Effector memory CD8-positive, alpha-beta T cell (primary cell): ENCODE data around the gene RIOK3.

Experiments
- ATAC-seq: fragments of 150-1000 bp; cut with Tn5 transposase; replicated peaks from 2 replicates; pipeline ENCODE4 v1.10.0; 2021; ENCODE audit warnings: mild to moderate bottlenecking, moderate library complexity
- DNase-seq, 3 experiments: peaks; one replicate each; pipeline ENCODE4 v3.0.0; 2021
- H3K27ac Mint-ChIP-seq, 2 donors: one replicate each; pipeline ENCODE4 v1.8.0; 2022; ENCODE audit warnings: mild to moderate bottlenecking in 2 of 2, mixed read lengths in 2 of 2, moderate library complexity in 2 of 2
- H3K27me3 Mint-ChIP-seq, 2 donors: one replicate each; pipeline ENCODE4 v1.8.0; 2022; ENCODE audit warnings: mixed read lengths in 2 of 2
- H3K36me3 Mint-ChIP-seq: one replicate; pipeline ENCODE4 v1.8.0; 2022; ENCODE audit warnings: mild to moderate bottlenecking, moderate library complexity, mixed read lengths; ENCODE audit not compliant: insufficient read depth
- H3K4me1 Mint-ChIP-seq, 2 donors: one replicate each; pipeline ENCODE4 v1.8.0; 2022; ENCODE audit warnings: low read depth in 2 of 2, mixed read lengths in 2 of 2
- H3K4me3 Mint-ChIP-seq, 2 donors: one replicate each; pipeline ENCODE4 v1.8.0; 2022; ENCODE audit warnings: mild to moderate bottlenecking in 2 of 2, mixed read lengths in 2 of 2, moderate library complexity in 2 of 2
- H3K9me3 Mint-ChIP-seq, 2 donors: one replicate each; pipeline ENCODE4 v1.8.0; 2022; ENCODE audit warnings: mixed read lengths in 2 of 2

The RIOK3 gene

DNA sequence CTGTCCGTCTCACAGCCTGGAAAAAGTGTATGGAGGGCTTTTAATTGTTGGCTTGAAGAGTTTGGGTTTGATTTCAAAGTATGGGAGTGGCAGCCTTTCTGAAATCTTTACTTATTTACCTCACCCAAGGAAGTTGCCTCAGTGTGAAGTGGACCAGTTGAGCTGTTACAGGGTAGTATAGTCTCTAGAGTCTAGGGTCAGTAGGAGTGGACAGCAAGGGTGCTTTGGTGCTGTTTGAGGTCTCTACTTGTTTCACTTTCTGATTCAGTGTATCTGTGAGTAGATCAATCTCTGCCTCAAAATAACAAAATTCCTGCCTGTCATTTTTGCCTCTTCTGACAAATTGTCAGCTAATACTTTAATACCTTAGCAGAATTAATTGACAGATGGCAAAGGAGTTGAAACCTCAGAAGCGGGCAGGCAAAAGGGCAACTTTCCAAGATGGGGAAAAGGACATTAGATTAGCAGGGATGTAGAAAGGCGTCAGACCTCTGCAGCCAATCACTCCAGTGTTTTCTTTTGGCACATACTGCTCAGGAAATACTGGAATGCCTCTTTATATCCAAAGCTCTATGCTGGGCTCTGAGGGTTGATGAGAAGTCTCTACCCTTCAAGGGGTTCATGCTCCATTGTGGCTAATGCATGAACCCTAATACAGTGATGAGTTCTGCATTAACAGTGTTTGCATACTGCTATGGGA is 5.9 kb downstream of the RIOK3 start:
- Mint-ChIP-seq H3K27ac (peak overlapping the region; percentile 61 to 70), H3K4me1 (peaks cover 50 to 68% of the 10 kb centered on the region in 2 donors)
- no peak for ATAC-seq

DNA sequence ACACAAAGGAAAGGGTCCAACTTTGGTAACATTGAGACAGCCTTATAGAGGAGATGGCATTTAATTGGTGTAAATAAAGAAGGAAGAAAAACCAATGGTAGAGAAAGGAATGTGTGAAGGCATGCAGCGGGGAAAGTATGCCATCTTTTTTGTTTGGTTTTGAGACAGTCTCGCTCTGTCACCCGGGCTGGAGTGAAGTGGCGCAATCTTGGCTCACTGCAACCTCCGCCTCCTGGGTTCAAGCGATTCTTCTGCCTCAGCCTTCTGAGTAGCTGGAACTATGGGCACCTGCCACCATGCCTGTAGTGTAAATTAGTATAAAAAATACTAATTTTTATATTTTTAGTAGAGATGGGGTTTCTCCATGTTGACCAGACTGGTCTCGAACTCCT is 6.4 kb downstream of the RIOK3 start:
- DNase-seq (no peak), ATAC-seq (no peak)
- H3K4me1 Mint-ChIP-seq, result peaks cover 50 to 62% of the 10 kb centered on the region in 2 donors
- no peaks in the 10 kb centered on the region for H3K27me3 Mint-ChIP-seq
- H3K9me3 Mint-ChIP-seq, result no peaks in the 10 kb centered on the region
- peak overlapping the region; percentile 61 to 70 for H3K27ac Mint-ChIP-seq
- peak overlapping the region; percentile 23 to 49 for H3K4me3 Mint-ChIP-seq
- H3K36me3 Mint-ChIP-seq, result peaks cover 52% of the 10 kb centered on the region

More for the DNA sequence above, 5.9 kb downstream of the RIOK3 start:
- Mint-ChIP-seq H3K36me3 (peaks cover 47% of the 10 kb centered on the region), H3K9me3 (no peaks in the 10 kb centered on the region), H3K4me3 (peak overlapping the region; percentile 23 to 49), H3K27me3 (no peaks in the 10 kb centered on the region)
- DNase-seq, result no peak

DNA sequence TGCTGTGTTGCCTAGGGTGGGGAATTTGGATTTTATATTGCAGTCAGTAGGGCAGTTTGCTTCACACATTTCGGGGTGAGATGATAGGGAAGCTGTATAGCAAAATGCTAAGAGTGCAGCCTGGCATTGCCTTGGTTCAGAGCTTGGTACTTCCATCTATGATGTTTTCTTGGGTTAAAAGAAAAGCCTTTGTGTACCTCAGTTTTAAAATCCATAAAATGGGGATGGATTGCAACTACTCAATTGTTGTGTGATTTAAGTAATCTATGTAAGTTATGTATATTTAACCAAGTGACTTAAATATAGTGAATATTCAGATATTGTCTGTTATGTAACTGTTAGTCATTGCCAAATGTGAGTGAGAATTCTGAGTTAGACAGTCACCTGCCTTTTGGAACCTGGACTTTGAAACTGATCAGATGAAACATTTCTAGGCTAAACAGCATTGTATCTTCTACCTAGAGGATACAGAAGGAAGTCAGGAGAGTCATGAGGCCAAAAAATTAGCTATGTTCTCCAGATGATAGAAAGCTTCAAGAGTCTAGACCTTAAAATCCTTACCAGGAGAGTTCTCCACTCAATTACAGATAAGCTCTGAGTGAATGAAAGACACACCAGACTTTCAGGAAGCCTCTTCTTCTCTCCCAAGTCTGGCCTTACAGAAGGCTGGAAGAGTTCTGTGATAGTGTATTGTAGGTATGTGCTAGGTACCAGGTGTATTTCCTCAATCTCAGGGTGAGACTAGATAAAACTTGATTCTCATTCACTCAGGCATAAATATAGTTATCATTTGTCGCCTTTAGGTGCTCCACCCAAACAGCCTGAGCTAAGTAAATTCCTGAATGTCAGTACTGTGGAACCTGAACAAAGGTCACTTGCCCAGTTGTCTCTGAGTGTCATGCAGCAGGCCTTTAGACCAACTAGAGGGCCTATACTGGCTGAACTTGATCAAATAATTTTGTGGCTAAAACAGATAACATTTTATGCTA is 7.5 kb downstream of the RIOK3 start:
- peaks cover 55% of the 10 kb centered on the region for H3K36me3 Mint-ChIP-seq
- no peak for ATAC-seq
- no peak for DNase-seq
- H3K27me3 Mint-ChIP-seq, result no peaks in the 10 kb centered on the region
- peak overlapping the region; percentile 70 to 92 for H3K27ac Mint-ChIP-seq
- peak overlapping the region in 1 of 2 donors; percentile 15 for H3K4me3 Mint-ChIP-seq
- H3K9me3 Mint-ChIP-seq, result no peaks in the 10 kb centered on the region
- H3K4me1 Mint-ChIP-seq, result peaks cover 47 to 53% of the 10 kb centered on the region in 2 donors

DNA sequence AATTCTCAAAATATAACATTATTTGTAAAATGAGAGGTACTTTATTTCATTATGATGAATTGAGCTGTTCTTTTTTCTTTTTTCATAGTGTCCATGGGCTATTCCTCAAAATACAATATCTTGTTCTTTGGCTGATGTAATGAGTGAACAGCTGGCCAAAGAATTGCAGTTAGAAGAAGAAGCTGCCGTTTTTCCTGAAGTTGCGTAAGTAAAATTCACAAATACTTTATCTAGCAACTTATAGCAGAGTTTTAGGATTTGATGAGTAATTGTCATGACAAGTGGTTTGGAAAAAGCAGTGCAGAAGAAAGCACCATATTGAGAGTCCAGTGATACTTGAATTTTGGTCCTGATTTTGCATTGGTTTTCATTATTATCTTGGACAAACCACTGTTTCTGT is 9.8 kb downstream of the RIOK3 start:
- H3K36me3 Mint-ChIP-seq, result peaks cover 66% of the 10 kb centered on the region
- ATAC-seq (no peak), DNase-seq (no peak)
- peaks cover 37 to 38% of the 10 kb centered on the region in 2 donors for H3K4me1 Mint-ChIP-seq
- H3K27me3 Mint-ChIP-seq, result no peaks in the 10 kb centered on the region
- no peak overlapping the region for H3K27ac Mint-ChIP-seq
- no peak overlapping the region for H3K4me3 Mint-ChIP-seq
- H3K9me3 Mint-ChIP-seq, result no peaks in the 10 kb centered on the region

DNA sequence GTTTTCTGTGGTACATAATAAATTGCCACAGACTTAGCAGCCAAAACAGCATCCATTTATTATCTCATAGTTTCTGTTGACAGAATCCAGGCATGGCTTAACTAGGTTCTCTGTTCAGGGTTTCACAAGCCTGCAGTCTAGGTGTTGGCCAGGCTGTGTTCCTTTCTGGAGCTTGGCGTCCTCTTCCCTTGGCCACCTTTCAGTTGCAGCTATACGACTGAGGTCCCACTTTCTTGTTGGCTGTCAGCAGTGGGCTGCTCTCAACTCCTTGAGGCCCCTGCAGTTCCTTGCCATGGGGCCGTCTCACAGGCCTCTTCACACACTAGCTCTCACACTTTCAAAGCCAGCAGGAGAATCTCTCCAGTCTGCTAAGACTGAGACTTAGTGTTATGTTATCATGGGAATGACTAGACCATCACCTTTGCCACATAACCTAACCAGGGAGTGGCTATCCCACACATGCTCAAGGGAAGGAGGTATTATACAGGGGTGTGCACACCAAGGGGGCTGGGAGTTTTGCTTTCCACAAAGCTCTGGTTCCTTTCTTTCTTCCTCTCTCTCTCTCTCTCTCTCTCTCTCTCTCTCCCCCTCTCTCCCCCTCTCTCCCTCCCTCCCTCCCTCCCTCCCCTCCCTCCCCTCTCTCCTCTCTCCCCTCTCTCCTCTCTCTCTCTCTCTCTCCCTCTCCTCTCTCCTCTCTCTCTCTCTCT is 15.8 kb downstream of the RIOK3 start:
- H3K4me1 Mint-ChIP-seq, result no peaks in the 10 kb centered on the region

DNA sequence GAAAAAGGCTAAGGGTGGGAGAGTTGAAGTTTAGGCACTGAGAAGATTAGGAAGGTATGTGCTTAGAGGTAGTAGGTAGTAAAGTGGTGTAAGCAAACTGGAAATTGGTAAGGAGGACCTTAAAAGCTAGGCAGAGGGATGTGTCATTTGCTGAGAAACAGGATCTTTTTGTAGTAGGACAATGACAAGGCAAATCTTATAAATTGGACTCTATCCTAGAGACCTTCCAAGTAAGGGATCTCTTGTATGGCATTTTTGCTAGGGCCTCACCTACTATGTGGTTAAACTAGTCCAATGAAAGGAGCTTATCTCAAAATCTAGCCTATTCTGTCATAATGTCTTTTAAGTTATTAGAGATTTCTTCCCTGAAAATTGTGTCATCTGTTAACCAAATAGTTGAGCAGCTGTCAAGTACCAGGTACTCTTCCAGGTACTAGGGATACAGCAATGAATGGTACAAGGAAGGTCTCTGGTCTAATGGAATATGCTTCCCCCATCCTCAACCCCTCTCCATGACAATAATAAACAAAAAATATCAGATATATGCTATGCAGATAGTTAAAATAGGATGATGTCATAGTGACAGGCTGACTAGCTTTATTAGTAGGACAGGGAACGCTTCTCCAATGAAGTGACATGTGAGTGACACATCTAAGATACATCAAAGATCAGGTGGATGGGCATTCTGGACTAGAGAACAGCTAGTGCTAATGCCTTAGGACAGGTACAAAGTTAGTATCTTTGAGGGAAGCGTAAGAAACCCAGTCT is 17.7 kb downstream of the RIOK3 start:
- no peak overlapping the region for H3K27ac Mint-ChIP-seq
- H3K4me1 Mint-ChIP-seq, result no peaks in the 10 kb centered on the region
- no peak overlapping the region for H3K4me3 Mint-ChIP-seq
- DNase-seq (no peak), ATAC-seq (no peak)
- peaks cover 66% of the 10 kb centered on the region for H3K36me3 Mint-ChIP-seq
- no peaks in the 10 kb centered on the region for H3K9me3 Mint-ChIP-seq
- H3K27me3 Mint-ChIP-seq, result no peaks in the 10 kb centered on the region

More for the DNA sequence above, 15.8 kb downstream of the RIOK3 start:
- Mint-ChIP-seq H3K4me3 (peak overlapping the region; percentile 41 to 63), H3K27ac (peak overlapping the region in 1 of 2 donors; percentile 86), H3K27me3 (no peaks in the 10 kb centered on the region), H3K36me3 (peaks cover 68% of the 10 kb centered on the region), H3K9me3 (no peaks in the 10 kb centered on the region)
- ATAC-seq, result no peak
- no peak for DNase-seq

DNA sequence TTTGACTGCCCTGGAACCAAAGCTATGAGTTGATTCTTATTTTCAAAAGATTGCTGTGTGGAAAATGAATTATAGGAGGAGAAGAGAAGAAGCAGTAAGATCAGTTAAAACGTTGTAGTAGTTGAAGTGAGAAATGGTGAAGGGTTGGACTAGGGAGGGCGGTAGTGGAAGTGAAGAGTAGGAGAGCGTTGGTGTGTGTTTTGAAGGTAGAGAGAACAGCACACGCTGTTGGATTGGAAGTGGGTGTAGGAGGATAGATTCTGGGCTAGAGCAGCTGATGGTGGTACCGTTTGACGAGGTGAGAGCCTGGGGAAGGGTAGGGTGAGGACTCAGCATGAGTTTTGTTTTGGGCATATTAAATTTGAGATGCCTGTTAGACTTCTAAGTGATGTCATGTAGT is 18.4 kb downstream of the RIOK3 start:
- H3K9me3 Mint-ChIP-seq, result no peaks in the 10 kb centered on the region
- H3K27ac Mint-ChIP-seq, result no peak overlapping the region
- ATAC-seq (no peak), DNase-seq (no peak)
- H3K36me3 Mint-ChIP-seq, result peaks cover 66% of the 10 kb centered on the region
- no peaks in the 10 kb centered on the region for H3K4me1 Mint-ChIP-seq
- no peaks in the 10 kb centered on the region for H3K27me3 Mint-ChIP-seq
- no peak overlapping the region for H3K4me3 Mint-ChIP-seq

DNA sequence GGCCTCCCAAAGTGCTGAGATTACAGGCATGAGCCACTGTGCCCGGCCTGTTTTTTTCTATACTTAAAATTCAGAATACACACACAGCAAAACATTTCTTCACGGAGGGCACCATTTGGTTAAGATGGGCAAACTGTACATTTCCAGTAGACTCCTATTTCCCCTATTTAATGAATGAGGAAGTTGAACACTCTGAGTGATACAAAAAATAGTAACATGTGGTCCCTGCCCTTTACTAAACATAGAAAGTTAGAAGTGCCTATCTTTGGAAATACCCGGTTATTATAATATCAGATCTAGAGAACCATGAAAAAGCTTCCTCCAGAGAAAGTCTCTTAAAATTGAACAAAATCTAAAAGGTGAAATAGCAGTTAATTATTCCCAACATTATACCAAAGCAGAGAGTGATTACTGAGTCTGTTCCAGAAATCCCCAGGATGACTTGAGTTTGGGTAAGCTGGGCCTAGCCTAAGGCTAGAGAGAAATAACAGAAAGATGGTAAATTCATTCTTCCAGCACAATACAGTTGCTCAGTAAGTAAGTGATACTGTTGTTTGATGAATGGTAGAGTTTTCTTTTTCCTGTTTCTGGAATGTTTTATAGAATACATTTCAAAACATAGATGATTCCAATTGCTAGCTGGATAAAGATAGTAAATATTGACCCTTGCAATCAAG is 26.9 kb downstream of the RIOK3 start:
- peak; percentile 26 for ATAC-seq

DNA sequence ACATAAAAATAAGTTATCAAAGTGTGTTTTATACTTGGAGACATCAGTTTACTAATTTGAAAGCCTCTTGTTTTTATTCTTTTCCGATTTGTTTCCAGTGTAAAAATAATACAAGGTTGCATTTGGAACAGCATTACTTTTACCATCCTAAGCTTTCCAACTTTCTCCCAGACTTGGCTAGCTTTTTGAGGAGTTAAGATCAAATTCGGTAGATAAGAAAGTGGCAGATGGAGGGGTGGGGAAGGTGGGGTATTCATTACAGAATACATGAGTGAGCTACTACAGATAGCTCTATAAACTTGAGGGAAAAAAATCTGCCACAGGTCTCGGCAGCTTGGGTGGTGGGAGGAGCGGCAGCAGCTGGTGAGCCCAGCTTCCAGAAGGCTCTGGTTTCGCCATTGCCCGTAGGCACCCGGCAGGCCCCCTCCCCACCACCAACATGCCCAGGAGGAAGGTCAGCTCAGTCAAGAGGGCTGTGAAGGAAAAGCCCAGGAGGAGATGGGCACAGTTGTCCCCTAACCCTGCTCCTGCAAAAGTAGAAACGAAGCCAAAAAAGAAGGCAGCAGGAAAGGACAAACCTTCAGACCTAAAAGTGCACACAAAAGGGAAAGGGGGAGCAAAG is 31.6 kb downstream of the RIOK3 start:
- ATAC-seq (no peak), DNase-seq (no peak)
- Mint-ChIP-seq H3K4me1 (peaks cover 2 to 7% of the 10 kb centered on the region in 2 donors), H3K4me3 (no peak overlapping the region), H3K9me3 (no peaks in the 10 kb centered on the region), H3K36me3 (peaks cover 51% of the 10 kb centered on the region), H3K27me3 (no peaks in the 10 kb centered on the region), H3K27ac (peak overlapping the region in 1 of 2 donors; percentile 51)

More for the DNA sequence above, 26.9 kb downstream of the RIOK3 start:
- Mint-ChIP-seq H3K9me3 (no peaks in the 10 kb centered on the region), H3K27me3 (no peaks in the 10 kb centered on the region), H3K4me3 (no peak overlapping the region), H3K36me3 (peaks cover 92% of the 10 kb centered on the region), H3K4me1 (no peaks in the 10 kb centered on the region), H3K27ac (peak overlapping the region in 1 of 2 donors; percentile 35)
- DNase-seq, result no peak

DNA sequence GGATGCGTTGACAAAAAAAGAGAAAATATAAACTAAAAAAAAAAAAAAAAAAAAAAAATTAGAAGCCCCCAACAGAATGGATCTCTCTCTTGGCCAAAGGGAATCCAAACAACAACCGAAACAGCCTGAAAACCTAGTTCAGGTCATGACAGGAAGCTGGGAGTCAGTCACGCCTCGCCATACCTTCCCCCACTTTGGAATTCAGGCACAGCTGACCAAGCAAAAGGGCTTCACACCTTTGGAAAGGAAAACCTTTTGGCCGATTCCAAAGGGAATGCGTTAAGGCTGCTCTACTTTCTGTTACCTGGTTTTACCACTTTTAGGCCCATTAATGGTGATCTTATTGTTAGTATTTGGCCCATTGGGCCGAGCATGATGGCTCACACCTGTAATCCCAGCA is 32.3 kb downstream of the RIOK3 start:
- DNase-seq, result no peak
- Mint-ChIP-seq H3K9me3 (no peaks in the 10 kb centered on the region), H3K27me3 (no peaks in the 10 kb centered on the region), H3K4me1 (peaks cover 2 to 7% of the 10 kb centered on the region in 2 donors), H3K36me3 (peaks cover 44% of the 10 kb centered on the region), H3K4me3 (no peak overlapping the region), H3K27ac (no peak overlapping the region)
- ATAC-seq, result no peak

DNA sequence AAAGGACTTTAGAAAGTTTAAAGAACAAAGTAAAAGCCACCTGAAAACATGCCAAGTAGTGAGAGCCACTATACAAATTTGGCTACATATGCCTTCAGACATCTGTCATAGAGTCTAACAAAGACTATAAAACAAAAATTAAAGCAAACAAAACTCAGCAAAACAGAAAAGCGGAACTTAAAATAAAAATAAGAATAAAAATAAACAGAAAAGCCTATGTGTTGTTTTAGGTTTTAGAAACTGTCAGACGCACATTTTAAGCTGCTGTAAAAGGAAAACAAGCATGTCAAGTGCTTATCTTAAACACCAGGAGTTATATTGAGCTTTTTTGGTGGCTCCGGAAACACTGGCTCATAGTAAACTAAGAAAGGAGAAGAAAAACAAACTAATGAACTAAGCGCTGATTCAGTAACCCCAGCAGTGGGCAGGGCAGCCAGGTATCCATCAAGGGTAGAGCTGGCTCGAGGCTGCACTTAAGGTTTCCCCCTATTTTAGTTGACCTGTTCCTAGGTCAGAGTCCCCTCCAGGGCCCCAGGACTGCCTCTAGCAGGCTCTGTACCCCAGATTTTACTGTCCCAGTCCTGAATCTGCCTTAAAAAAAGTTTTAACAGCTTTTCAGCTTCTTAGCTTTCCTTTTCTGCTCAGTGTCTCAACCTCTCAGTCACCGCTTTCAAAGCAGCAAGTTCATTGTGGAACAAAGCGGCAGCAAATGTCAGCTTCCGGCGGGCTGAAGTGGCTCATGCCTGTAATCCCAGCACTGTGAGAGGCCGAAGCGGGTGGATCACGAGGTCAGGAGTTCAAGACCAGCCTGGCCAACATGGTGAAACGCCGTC is 34.9 kb downstream of the RIOK3 start:
- peaks cover 2 to 7% of the 10 kb centered on the region in 2 donors for H3K4me1 Mint-ChIP-seq
- H3K27me3 Mint-ChIP-seq, result no peaks in the 10 kb centered on the region
- H3K9me3 Mint-ChIP-seq, result no peaks in the 10 kb centered on the region
- peaks cover 18% of the 10 kb centered on the region for H3K36me3 Mint-ChIP-seq
- peak overlapping the region; percentile 65 to 80 for H3K27ac Mint-ChIP-seq
- DNase-seq (no peak), ATAC-seq (peak; percentile 66)
- H3K4me3 Mint-ChIP-seq, result peak overlapping the region in 1 of 2 donors; percentile 56
